ENCODE data around the gene ABCC3. TPM values are rescaled to one million over a fixed set of nuclear protein-coding genes. Genes with fewer than 3 reads are reported as not detected.

Gene ABCC3
- total RNA-seq, 4 donors from 2014 or later: 190 to 683 (median 305) TPM

DNA sequence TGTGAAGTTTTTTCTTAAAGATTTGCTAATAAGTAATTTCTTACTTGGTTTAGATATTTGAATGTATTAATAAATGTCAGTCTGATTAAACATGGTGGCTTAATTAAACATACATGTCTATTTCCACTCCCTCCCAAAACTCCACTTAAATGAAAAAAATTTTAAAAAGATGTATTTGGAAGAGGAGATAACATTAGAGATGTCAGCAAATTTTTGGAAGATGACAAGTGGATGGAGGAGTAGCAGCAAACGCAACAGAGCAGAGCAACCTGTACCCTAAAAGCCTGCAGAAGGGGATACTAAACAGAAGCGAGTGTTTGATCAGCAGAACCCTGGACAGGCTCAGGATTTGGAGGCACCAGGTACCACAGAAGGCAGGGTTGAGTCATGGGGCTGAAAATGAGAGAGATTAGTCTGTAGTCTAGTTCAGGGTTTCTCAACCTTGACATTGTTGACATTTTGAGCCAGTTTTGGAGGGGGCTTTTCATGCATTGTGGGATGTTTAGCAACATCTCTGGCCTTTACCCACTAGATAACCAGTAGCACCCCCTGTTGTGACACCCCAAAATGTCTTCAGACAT, 102.5 kb downstream of the ABCC3 start:
- no peak overlapping the region for H3K27ac ChIP-seq
- H3K4me3 ChIP-seq: no peak overlapping the region
- H3K36me3 ChIP-seq: peaks cover 0 to 45% (median 3%) of the 10 kb centered on the region in 3 donors
- H3K9me3 ChIP-seq: no peaks in the 10 kb centered on the region
- TF ChIP-seq CTCF (IDR thresholded peaks at IDR 0.05) (no peak), POLR2A (IDR thresholded peaks at IDR 0.05) (no peak)
- H3K4me1 ChIP-seq: peaks cover 0 to 13% (median 0%) of the 10 kb centered on the region in 4 donors
- DNase-seq: no peak
- H3K27me3 ChIP-seq: no peaks in the 10 kb centered on the region

- no peak for TF ChIP-seq POLR2A (IDR thresholded peaks at IDR 0.05)
- TF ChIP-seq CTCF (IDR thresholded peaks at IDR 0.05): no peak
- no peaks in the 10 kb centered on the region for H3K27me3 ChIP-seq
- H3K4me1 ChIP-seq: peaks cover 0 to 7% (median 0%) of the 10 kb centered on the region in 4 donors
- H3K4me3 ChIP-seq: no peak overlapping the region
- H3K36me3 ChIP-seq: peaks cover 0 to 64% (median 3%) of the 10 kb centered on the region in 3 donors
- no peaks in the 10 kb centered on the region for H3K9me3 ChIP-seq
- no peak overlapping the region for H3K27ac ChIP-seq
- no peak for DNase-seq
Measured at GRCh38 chr17:50739098-50739497, 104.4 kb downstream of the ABCC3 start.

Small RNA genes within 50 kb of the gene (small RNA-seq; reads per million reads assigned to genes)
- gene RF00019: 0 reads per million in 2 donors

Other genes starting within 250 kb of the ABCC3 start
- gene LRRC59, start 237.4 kb upstream of the ABCC3 start, total RNA-seq: 10 to 100 TPM; 57.0 to 89.1 (median 73.2) TPM
- 100 to 1,000 TPM; 143 to 278 (median 189) TPM for gene ACSF2, start 208.7 kb upstream of the ABCC3 start, total RNA-seq
- 10 to 100 TPM in 2 of 4 donors, 1 to 10 TPM in 2; 7.4 to 24.6 (median 14.7) TPM for gene CHAD, start 166.0 kb upstream of the ABCC3 start, total RNA-seq
- gene RSAD1, start 156.0 kb upstream of the ABCC3 start, total RNA-seq: 10 to 100 TPM; 24.3 to 53.4 (median 39.5) TPM
- gene MYCBPAP, start 126.4 kb upstream of the ABCC3 start, total RNA-seq: 1 to 10 TPM in 1 of 4 donors, under 1 TPM in 1, not detected in 2; 0.53 to 1.1 TPM
- 10 to 100 TPM in 2 of 4 donors, 1 to 10 TPM in 2; 3.0 to 17.3 (median 13.0) TPM for gene EPN3, start 102.1 kb upstream of the ABCC3 start, total RNA-seq
- gene SPATA20, start 87.7 kb upstream of the ABCC3 start, total RNA-seq: 100 to 1,000 TPM in 3 of 4 donors, 10 to 100 TPM in 1; 75.1 to 125 (median 110) TPM
- gene CACNA1G, start 74.2 kb upstream of the ABCC3 start, total RNA-seq: not detected
- gene ANKRD40, start 73.0 kb downstream of the ABCC3 start, total RNA-seq: 10 to 100 TPM; 18.2 to 24.7 (median 21.4) TPM
- gene LUC7L3, start 84.7 kb downstream of the ABCC3 start, total RNA-seq: 1,000 to 10,000 TPM in 1 of 4 donors, 100 to 1,000 TPM in 2, 10 to 100 TPM in 1; 77.2 to 1,326 (median 139) TPM
- 100 to 1,000 TPM in 3 of 4 donors, 1 to 10 TPM in 1; 9.9 to 150 (median 139) TPM for gene ANKRD40CL, start 132.6 kb downstream of the ABCC3 start, total RNA-seq
- gene WFIKKN2, start 200.7 kb downstream of the ABCC3 start, total RNA-seq: not detected
- 100 to 1,000 TPM in 1 of 4 donors, 10 to 100 TPM in 3; 38.0 to 101 (median 60.6) TPM for gene TOB1, start 231.5 kb downstream of the ABCC3 start, total RNA-seq

Measured in Peyer's patch (tissue), 4 donors.